Measurements from ENCODE around the gene ARL1. TPM values are rescaled to one million over a fixed set of nuclear protein-coding genes. Genes with fewer than 3 reads are reported as not detected.
A peak's percentile ranks its signal among the peaks of the same experiment; 100 is the strongest.
"Not testable (repeated sequence)": the region's sequence is repeated elsewhere in the genome, so short reads cannot be mapped to it uniquely, and the experiment has no call there.

The ARL1 gene
- total RNA-seq, 1 donor from 2014 or later: 93.0 TPM

- Histone ChIP-seq H3K27me3 (ENCODE audit: low read depth) (no peaks in the 10 kb centered on the region), H3K36me3 (peaks cover 6% of the 10 kb centered on the region), H3K4me3 (peak overlapping the region; percentile 84), H3K9me3 (replicated peaks) (no peaks in the 10 kb centered on the region), H3K4me1 (peaks cover 39% of the 10 kb centered on the region), H3K27ac (replicated peaks) (peak overlapping the region; percentile 96)
- DNase-seq: no peak
- no peak for TF ChIP-seq CTCF (IDR thresholded peaks at IDR 0.05; ENCODE audit: borderline replicate concordance)
- intact Hi-C loops (cut with micrococcal nuclease): no loop called here
These were observed 530 bp downstream of the ARL1 start for GRCh38 chr12:101407049-101407435.

GRCh38 chr12:101391181-101391580, 16.4 kb downstream of the ARL1 start:
- peaks cover 65% of the 10 kb centered on the region for H3K36me3 ChIP-seq
- H3K9me3 ChIP-seq (replicated peaks); intact Hi-C loops (cut with micrococcal nuclease); DNase-seq; H3K27me3 ChIP-seq (ENCODE audit: low read depth); H3K4me3 ChIP-seq; H3K27ac ChIP-seq (replicated peaks); H3K4me1 ChIP-seq: not testable (repeated sequence)

- no peaks in the 10 kb centered on the region for H3K4me1 ChIP-seq
These were observed 28.4 kb downstream of the ARL1 start for GRCh38 chr12:101379149-101379548.

GRCh38 chr12:101375573-101375972, 32.0 kb downstream of the ARL1 start:
- Histone ChIP-seq H3K4me3 (no peak overlapping the region), H3K9me3 (replicated peaks) (no peaks in the 10 kb centered on the region), H3K27me3 (ENCODE audit: low read depth) (no peaks in the 10 kb centered on the region), H3K36me3 (peaks cover 88% of the 10 kb centered on the region), H3K4me1 (no peaks in the 10 kb centered on the region), H3K27ac (replicated peaks) (no peak overlapping the region)
- intact Hi-C loops (cut with micrococcal nuclease): no loop called here
- TF ChIP-seq CTCF (IDR thresholded peaks at IDR 0.05; ENCODE audit: borderline replicate concordance): no peak
- no peak for DNase-seq

More at GRCh38 chr12:101379149-101379548, 28.4 kb downstream of the ARL1 start:
- no peak overlapping the region for H3K4me3 ChIP-seq
- H3K9me3 ChIP-seq (replicated peaks): no peaks in the 10 kb centered on the region
- no peak for DNase-seq
- no peaks in the 10 kb centered on the region for H3K27me3 ChIP-seq (ENCODE audit: low read depth)
- peaks cover 98% of the 10 kb centered on the region for H3K36me3 ChIP-seq
- no peak for TF ChIP-seq CTCF (IDR thresholded peaks at IDR 0.05; ENCODE audit: borderline replicate concordance)
- intact Hi-C loops (cut with micrococcal nuclease): no loop called here
- H3K27ac ChIP-seq (replicated peaks): no peak overlapping the region

GRCh38 chr12:101372431-101372830, 35.1 kb downstream of the ARL1 start:
- H3K27ac ChIP-seq (replicated peaks): no peak overlapping the region
- H3K9me3 ChIP-seq (replicated peaks): no peaks in the 10 kb centered on the region
- H3K27me3 ChIP-seq (ENCODE audit: low read depth): no peaks in the 10 kb centered on the region
- no peak overlapping the region for H3K4me3 ChIP-seq
- peaks cover 86% of the 10 kb centered on the region for H3K36me3 ChIP-seq
- no peak for DNase-seq
- H3K4me1 ChIP-seq: no peaks in the 10 kb centered on the region
- intact Hi-C loops (cut with micrococcal nuclease): no loop called here
- no peak for TF ChIP-seq CTCF (IDR thresholded peaks at IDR 0.05; ENCODE audit: borderline replicate concordance)

GRCh38 chr12:101368016-101368415, 39.6 kb downstream of the ARL1 start:
- Histone ChIP-seq H3K27ac (replicated peaks) (no peak overlapping the region), H3K27me3 (ENCODE audit: low read depth) (no peaks in the 10 kb centered on the region), H3K9me3 (replicated peaks) (no peaks in the 10 kb centered on the region), H3K36me3 (peaks cover 88% of the 10 kb centered on the region), H3K4me1 (no peaks in the 10 kb centered on the region), H3K4me3 (no peak overlapping the region)
- intact Hi-C loops (cut with micrococcal nuclease): no loop called here
- DNase-seq: no peak
- TF ChIP-seq CTCF (IDR thresholded peaks at IDR 0.05; ENCODE audit: borderline replicate concordance): no peak

Data from left ventricle myocardium inferior (tissue), 1 donor.